ENCODE measurements around the gene UGCG. TPM values are rescaled to one million over a fixed set of nuclear protein-coding genes. Genes with fewer than 3 reads are reported as not detected.

The UGCG gene
- total and polyA plus RNA-seq, 2 of the 8 experiments (the other 6 are each of a cell fraction or from before 2014, with no cell fraction given): 14.9 to 34.0 TPM

DNA sequence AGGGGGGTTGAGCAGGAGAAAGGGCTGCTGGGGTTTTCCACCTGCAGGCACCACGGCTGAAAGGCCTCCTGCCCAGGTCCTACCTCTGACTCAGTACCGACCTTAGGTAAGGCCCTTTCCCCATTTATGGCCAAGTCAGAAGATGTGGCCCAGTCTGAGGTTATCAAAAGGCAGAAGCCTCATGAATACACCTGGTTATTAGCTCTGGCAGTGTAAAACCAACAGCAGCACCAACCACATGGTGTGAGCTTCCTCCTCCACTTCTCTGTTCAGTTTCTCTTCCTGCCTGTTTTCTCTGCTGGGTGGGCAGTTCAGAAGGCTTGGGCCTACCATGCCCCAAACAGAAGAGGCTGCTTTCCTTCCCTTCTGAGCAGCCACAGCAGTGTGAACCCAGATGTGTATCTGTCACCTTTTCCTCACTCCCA lies 86.9 kb downstream of the UGCG start (continued):
- no peak for TF ChIP-seq GTF2F1 (IDR thresholded peaks at IDR 0.05; ENCODE audit: borderline replicate concordance, low read depth, low read length)

Measured in H1 (cell line).